SKM-1 treated with dmso at 0.1 percent for 144 hours (cell line): ENCODE results near the gene RFX3.

Source experiments
- DNase-seq: peaks from one replicate; lab custom pipeline; 2025; ENCODE audit not compliant: unreplicated experiment; lab: John Stamatoyannopoulos, UW

The RFX3 gene

GRCh38 chr9:3239240-3239639, 286.6 kb downstream of the RFX3 start:
- no peak for DNase-seq

DNA sequence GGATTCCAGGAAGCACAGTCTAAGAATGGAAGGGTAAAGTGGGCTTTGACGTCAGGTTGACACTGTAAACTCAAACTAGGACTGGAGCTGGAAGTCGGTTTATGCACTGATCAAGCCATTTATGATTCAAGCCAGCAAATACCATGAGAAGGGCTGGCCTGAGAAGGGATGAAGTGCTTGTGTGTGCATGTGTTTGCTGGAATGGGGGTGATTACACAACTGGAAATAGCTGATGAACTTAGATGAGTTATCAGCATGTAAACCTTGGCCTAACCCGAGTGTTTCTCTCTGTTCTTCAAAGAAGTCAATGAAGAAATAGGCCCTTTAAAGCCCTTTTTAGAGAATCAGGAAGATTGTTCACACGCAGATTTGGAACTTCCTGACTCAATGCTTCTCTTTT, 287.6 kb downstream of the RFX3 start:
- no peak for DNase-seq

DNA sequence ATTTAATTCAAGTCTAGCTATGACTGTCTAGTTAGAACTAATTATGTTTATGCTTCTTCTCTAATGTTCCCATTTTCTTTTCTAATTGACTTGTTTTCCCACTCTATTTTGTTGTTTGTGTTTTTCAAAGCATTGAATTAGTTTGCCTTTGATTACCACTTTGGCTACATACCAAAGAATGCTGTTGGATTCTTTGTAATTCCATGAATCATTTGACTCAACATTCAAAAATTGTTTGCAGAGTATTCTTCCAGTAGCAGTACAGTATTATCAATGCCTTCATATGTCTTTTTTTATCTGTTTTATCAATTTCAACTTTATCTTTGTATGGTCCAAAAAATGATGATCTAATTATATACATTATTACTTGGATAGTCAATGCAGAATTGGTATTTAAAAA, 288.7 kb downstream of the RFX3 start:
- no peak for DNase-seq

DNA sequence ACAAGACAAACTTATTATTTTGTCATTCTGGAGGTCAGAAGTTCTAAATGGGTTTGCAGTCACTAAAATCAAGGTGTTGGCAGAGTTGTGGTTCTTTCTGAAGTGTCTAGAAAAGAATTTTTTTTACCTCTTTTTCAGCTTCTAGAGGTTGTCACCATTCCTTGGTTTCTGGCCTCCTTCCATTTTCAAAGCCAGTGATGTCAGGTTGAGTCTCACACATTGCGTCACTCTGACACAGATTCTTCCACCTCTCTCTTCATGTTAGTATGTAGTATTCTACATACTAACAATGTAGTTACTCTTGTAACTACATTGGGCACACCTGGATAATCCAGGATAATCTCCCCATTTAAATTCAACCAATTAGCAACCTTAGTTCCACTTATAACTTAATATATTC, 290.3 kb downstream of the RFX3 start:
- no peak for DNase-seq

- DNase-seq = no peak
These were observed 300.9 kb downstream of the RFX3 start for GRCh38 chr9:3224931-3225330.

DNA sequence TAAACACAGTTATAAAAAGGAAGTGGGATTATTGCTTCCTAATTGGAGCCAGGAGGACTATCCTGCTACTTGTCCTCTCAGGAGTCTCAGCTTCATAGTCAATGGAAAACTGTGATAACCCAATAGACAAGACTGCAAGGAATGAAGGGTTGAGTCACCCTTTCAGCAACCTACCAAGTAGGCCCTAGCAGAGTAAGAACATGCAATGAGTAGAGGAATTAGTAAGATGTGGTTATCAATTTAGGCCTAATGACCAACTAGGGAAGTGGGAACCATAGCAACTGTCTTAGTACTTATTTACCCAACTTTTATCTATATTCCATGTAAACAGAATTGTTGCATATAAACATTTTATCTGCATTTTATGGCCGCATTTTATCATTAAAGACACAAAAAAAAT, 310.1 kb downstream of the RFX3 start:
- DNase-seq = no peak

GRCh38 chr9:3214741-3215140, 311.1 kb downstream of the RFX3 start:
- no peak for DNase-seq

DNA sequence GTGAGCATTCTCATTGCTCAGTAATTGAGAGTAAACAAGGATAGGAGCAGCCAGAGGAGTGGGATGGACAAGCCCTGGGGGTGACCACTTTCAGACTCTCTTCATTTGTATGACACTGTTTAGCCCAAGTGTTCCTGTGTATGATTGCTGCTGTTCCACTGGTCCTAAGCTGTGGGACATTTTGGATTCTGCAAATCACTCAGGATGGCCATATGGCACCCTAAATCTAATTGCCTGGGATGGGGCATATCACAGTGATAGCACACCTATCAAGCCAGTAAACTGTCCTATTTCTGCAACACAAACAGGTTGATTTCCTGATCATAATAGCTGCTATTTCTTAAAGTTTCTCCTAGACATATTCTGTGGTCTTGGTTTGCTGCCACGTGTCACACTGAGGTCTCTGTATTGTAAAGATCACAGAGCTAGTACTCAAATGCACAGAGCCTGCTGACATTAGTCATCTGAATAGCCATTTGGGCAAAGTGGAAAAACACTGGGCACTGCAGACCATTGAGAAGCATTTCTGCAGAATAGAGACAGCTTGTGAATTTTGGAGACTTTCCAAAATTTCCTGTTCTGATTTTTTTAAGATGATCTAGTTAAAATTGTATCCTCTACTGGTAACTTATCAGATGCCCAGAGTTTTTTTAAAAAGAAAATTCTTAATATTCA, 320.2 kb downstream of the RFX3 start:
- DNase-seq = no peak

DNA sequence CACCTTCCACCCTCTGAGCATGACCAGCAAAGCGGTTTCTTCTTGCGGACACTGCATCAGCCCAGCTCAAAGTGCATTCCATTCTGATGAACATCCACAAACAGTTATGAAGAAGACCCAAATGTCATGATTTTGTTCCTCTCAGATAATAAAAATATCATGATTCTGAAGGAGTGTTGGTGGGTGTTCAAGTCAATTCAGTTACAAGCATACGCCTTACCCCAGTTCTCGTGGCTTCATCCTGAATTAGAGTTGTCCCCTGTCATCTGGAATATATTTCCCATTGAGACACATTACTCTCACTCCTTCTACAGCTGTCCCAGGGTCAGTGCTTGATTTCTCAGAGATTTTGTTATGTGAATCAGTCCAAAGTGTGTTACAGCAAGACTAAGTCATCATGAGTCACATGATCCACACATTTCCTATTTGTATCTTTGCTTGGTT, 325.4 kb downstream of the RFX3 start:
- no peak for DNase-seq

GRCh38 chr9:3193791-3194190, 332.0 kb downstream of the RFX3 start:
- no peak for DNase-seq

DNA sequence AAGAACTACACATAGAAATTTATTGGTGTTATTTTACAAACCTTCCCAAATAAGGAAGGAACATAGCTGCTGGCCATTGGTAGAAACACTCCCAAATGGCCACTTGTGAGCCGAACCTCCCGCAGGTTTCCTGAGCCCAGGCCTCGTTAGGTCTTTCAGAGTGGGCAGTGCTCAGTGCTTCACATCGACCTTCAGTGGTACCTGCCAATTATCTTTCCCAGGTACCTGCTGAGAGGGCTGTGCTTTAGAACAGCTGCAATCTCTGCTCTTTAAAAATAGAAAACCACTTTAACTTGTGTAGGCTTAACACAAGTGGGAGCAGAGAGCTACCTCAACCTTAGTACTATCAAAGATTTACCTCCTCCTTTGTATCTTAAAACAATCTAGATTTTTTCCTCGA, 334.1 kb downstream of the RFX3 start:
- DNase-seq = no peak

DNA sequence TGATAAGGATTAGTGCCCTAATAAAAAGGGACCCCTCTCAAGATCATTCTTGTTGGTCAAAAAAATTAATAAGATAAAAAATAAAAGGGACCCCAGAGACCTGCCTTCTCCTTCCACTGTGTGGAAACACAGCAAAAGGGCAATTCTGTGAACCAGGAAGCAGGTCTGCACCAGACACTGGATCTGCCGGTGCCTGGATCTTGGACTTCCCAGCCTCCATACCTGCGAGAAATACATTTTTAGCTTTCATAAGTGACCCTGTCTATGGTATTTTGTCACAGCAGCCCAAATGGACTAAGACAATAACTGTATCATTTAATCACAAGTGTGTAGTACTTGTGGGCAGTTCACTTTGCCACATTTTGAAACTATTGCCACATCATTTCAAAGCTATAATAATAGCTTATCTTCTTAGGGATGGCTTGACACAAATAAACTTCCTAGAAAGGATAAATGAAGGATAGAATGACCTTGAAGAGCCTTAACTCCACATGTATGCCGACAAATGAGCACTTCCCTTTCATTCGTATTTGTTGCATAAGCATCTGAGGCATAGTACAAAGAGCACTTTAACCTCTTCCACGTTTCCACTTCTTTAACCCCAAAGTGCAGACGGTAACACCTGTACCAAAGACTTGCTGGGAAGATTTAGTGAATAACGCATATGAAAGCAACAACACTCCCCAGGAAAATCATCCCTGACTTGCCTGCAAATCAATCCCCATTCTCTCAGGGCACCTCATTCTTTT, 336.5 kb downstream of the RFX3 start:
- peak; percentile 22 for DNase-seq

GRCh38 chr9:3186751-3187150, 339.1 kb downstream of the RFX3 start:
- no peak for DNase-seq

DNA sequence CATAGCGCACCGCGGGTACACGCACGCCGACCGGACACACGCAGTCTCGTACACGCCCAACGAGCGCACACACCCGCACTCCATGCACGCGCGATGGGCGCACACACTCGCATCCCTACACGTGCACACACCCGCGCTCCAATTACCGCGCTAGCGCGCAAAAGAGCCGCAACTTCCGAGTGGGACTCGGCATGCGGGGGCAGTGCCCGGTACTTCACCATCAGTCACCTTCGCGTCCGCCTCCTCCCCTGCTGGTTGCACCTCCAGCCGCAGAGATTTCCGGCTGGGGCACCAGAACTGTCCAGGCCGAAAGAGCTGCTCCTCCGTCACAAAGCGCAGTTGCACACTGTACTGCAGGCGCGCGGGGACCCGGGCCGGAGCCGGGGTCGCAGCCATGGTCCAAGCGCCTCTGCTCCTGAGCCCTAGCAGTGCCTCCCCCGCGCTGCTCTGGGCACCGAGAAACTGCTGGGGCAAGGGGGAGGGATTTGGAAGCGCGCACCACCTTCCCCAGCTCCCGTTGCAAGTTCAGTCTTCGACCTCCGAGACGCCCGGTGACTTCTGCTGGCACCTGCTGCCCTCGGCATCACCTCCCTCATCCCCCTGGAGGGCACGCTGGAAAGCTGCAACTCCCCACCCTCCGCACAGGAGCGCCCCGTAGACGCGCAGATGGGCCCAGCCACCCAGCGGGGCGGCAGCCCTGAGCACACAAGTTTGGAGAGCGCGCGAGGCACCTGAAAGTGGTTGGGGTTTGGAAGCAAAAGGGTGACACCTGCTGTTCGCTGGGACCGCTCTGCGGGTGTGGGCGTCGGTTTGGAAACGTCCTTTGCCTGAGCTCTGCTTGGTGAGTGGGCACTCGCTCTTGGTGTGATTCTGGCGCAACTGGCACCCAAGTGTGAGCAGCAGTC, 344.5 kb downstream of the RFX3 start:
- no peak for DNase-seq

- DNase-seq = no peak
These were observed 345.1 kb downstream of the RFX3 start for GRCh38 chr9:3180696-3181048.

DNA sequence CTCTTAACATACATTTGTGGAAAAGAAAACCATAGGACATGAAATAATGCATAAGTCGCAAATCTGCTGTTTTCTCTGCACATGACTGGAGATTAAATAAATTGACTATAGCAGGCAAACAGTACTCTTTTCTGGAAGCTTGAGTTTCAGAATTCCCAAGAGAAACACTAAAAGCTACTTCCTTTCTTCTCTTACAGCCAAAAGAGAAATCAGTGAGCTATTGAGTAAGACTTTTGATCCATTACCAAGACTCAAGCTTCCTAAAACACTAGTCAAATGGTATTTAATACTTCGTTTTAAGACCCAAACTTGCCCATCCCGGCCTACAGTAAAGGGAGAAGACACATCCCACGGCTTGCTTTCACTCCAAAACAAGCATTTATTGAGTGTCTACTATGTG, 346.1 kb downstream of the RFX3 start:
- no peak for DNase-seq

DNA sequence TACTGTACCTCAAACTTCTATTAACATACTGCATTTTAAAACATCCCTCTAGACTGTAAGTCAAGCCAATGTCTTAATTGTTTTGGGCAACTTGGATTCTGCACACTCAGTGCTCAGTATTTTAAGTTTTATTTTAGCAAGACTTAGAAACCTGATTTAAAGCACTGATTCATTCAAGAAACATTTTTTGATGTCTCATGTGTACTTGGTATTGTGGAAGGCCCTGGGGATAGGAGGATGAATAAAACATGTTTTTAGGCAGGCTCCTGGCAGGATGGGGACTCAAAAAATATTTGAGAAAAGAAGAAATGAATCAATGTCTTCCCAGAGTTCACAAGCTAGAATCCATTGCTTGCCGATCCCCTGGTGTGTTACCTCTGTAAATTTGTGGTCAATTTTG, 347.9 kb downstream of the RFX3 start:
- no peak for DNase-seq

- DNase-seq = no peak
These were observed 348.5 kb downstream of the RFX3 start for GRCh38 chr9:3177146-3177761.

DNA sequence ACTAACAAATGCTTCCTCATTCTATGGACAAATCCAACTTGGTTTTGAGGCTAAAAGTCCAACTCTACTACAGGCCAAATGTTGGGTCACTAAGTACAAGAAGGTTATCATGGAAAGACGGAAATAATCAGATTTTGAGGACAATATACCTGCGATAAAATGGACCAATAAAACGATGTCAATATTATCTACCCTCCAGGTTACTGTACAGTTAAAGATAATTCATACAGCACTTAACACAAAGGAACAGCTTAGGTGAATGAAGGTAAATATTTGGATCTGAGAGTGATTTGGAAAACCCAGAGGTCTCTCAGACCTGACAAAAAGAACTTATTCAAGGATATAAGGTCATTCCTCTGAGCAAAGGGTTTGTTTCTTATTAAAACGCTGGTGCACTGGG, 352.4 kb downstream of the RFX3 start:
- DNase-seq = no peak

DNA sequence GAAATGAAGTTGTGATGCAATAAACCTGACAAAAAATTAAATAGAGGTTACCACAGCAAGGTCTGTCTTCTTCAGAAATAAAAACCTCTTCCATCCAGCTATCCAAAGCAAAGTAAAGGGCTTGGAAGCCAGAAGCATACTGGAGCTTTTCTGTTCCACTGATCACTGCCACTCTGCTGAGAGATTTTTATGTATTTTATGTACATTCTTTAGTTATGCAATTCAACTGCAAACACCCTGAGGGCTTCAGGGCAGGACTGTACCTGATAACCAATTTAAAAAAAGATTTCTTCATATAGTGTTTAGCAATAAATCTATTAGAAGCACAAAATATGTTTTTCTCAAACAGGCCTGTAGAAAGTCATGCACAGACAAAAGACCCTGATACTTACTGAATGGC, 355.0 kb downstream of the RFX3 start:
- no peak for DNase-seq
